HG03175 (cell line): ENCODE data around the gene RIOK2.

Experiments used
- ATAC-seq: cut with Tn5 transposase; IDR thresholded peaks from one replicate; pipeline ENCODE4 v1.9.1; 2021; ENCODE audit warnings: mild to moderate bottlenecking, moderate library complexity; ENCODE audit not compliant: unreplicated experiment

RIOK2 gene

DNA sequence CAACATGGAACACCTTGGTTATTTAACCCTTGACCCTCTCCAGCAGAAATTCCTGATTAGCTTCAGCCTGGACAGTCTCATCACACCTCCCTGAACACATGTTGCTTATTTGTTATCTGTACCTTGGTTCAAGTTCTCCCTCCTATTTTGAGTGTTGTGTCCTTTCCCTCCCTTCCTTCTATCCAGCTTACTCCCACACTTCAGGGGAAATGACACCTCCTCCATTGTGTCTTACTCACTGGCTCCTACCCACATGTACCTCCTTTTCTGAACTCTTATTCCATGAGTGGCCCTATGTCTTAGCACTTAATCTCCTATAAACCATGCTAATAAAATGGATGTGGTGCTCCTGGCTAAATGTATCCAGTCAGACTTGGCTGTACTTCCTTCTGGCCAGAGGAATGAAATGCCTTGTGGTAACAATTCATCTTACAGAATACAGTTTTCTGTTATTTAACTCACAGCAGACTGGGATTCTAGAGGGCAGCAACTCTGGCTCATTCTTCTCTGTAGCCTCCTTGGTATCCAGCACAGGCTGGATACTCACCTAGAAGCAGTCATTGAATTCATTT, 51.8 kb downstream of the RIOK2 start:
- ATAC-seq = no peak

GRCh38 chr5:97127727-97128126, 55.3 kb downstream of the RIOK2 start:
- no peak for ATAC-seq

GRCh38 chr5:97125125-97125683, 57.8 kb downstream of the RIOK2 start:
- no peak for ATAC-seq

- no peak for ATAC-seq
These were observed 58.7 kb downstream of the RIOK2 start for GRCh38 chr5:97124335-97124734.

DNA sequence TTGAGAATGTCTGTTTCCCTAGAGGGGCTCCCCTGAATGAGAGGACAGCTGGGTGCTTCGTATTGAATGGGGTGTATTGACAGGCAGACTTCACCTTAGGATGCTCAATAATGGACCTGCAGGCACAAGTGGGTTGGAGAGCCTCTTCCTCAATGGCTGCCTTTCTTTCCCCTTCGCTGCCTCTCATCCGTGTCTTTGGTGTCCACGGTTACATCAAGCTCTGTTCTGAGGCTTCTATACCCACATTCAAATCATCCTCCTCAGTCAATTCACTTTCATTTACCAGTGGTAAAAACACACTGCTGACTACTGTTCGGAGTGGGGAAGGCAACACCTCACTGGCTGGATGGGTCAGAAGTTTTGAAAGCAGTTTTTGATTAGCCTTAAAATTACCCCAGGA, 61.2 kb downstream of the RIOK2 start:
- ATAC-seq = no peak

- ATAC-seq = no peak
These were observed 62.9 kb downstream of the RIOK2 start for GRCh38 chr5:97120195-97120594.

GRCh38 chr5:97119007-97119390, 64.0 kb downstream of the RIOK2 start:
- no peak for ATAC-seq

GRCh38 chr5:97118261-97119006, 64.6 kb downstream of the RIOK2 start:
- peak; percentile 77 for ATAC-seq

GRCh38 chr5:97115932-97116331, 67.1 kb downstream of the RIOK2 start:
- ATAC-seq = no peak

DNA sequence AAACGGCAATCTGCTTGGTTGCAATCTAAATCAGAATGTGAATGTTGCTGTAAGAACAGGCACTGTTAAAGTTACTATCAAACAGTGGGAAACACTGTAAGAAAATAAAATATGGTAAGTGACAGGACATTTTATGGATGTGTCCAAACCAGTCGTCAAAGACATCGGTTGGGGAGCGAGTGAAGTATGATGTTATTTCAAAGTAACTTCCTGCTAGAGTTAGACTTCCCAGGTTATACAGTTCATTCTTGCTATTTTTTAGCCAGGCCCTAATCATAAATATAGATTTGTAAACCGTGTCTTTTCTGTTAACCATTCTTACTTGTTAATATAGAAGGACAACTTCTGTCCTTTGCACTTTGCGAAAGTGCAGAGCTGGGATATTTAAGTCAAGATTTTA, 70.8 kb downstream of the RIOK2 start:
- no peak for ATAC-seq

DNA sequence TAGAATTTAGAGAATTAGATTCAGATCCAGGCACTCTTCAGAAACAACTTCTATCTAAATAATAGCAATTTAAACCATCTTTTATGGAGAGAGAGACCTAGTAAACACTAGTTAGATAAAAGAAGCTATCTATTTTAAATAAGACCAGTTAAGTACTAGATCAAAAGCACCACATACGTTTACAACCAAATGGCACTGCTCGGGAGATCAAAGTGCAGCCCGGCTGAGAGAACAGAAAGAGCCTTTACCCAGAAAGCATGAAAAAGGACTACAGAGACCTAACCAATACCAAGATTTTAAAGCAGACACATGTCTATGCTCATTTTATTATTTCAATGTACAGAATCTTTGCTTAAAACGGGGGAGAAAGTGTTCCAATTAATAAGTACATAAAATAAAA, 71.4 kb downstream of the RIOK2 start:
- no peak for ATAC-seq

- no peak for ATAC-seq
These were observed 72.0 kb downstream of the RIOK2 start for GRCh38 chr5:97111004-97111403.
